ENCODE results near the gene DAGLB. TPM values are rescaled to one million over a fixed set of nuclear protein-coding genes. Genes with fewer than 3 reads are reported as not detected.
A peak's percentile ranks its signal among the peaks of the same experiment; 100 is the strongest.

The DAGLB gene
- total and polyA plus RNA-seq, 7 experiments from 2014 or later: 10.5 to 44.3 (median 37.7) TPM

DNA sequence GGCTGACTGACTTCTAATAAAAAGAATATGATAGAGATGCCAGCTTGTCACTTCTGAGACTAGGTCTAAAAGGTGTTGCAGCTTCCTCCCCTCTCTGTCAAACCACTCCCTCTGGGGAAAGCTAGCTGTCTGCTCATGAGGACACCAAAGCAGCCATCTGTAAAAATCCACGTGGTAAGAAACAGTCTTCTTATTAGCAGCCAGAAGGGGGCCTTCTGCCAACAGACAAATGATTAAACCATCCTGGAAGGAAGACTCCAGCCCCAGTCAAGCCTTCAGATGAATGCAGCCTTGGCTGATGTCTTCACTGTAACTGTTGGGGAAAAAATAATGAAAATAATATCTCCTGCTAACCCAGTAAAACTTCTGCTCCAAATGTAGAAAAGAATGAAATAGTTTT is 41.9 kb upstream of the DAGLB start:
- H3K27me3 Mint-ChIP-seq: peaks cover 0 to 10% (median 0%) of the 10 kb centered on the region in 5 donors
- POLR2A ChIA-PET: no interaction called here
- H3K27ac Mint-ChIP-seq: no peak overlapping the region
- ATAC-seq (no peak), DNase-seq (no peak)
- no peaks in the 10 kb centered on the region for H3K9me3 Mint-ChIP-seq
- Histone ChIP-seq H3K4me1 (ENCODE audit: control insufficient read depth in 2 of 2, insufficient read depth in 2 of 2, low read length in 2 of 2) (peaks cover 0 to 3% of the 10 kb centered on the region in 2 donors), H3K27ac (ENCODE audit: low read depth, low read length) (no peak overlapping the region), H3K4me3 (ENCODE audit: low read length) (no peak overlapping the region), H3K9me3 (ENCODE audit: control insufficient read depth in 2 of 3, low read length in 3 of 3) (no peaks in the 10 kb centered on the region), H3K27me3 (ENCODE audit: control insufficient read depth in 2 of 2, insufficient read depth in 2 of 2, low read length in 2 of 2) (no peaks in the 10 kb centered on the region), H3K36me3 (ENCODE audit: control insufficient read depth in 2 of 3, insufficient read depth in 3 of 3, low read length in 3 of 3) (no peaks in the 10 kb centered on the region)
- H3K4me1 Mint-ChIP-seq: peaks cover 2 to 7% (median 3%) of the 10 kb centered on the region in 7 donors
- CTCF ChIA-PET: no interaction called here
- no peak overlapping the region for H3K4me3 Mint-ChIP-seq
- intact Hi-C loops (cut with micrococcal nuclease): loop anchor here in 1 of 2 donors (2.0 kb wide), 1 partner anchor 15 kb away; no protein-coding TSS in a partner anchor
- H3K36me3 Mint-ChIP-seq: no peaks in the 10 kb centered on the region

GRCh38 chr7:6487184-6487545 is 39.4 kb upstream of the DAGLB start:
- peaks cover 6 to 21% (median 17%) of the 10 kb centered on the region in 7 donors for H3K4me1 Mint-ChIP-seq
- intact Hi-C loops (cut with micrococcal nuclease): no loop called here
- no peak overlapping the region for H3K27ac Mint-ChIP-seq
- peak overlapping the region in 1 of 10 donors; percentile 38 for H3K4me3 Mint-ChIP-seq
- Histone ChIP-seq H3K4me3 (ENCODE audit: low read length) (no peak overlapping the region), H3K27me3 (ENCODE audit: control insufficient read depth in 2 of 2, insufficient read depth in 2 of 2, low read length in 2 of 2) (no peaks in the 10 kb centered on the region), H3K27ac (ENCODE audit: low read depth, low read length) (no peak overlapping the region), H3K9me3 (ENCODE audit: control insufficient read depth in 2 of 3, low read length in 3 of 3) (no peaks in the 10 kb centered on the region), H3K36me3 (ENCODE audit: control insufficient read depth in 2 of 3, insufficient read depth in 3 of 3, low read length in 3 of 3) (peaks cover 0 to 4% (median 0%) of the 10 kb centered on the region in 3 experiments), H3K4me1 (ENCODE audit: control insufficient read depth in 2 of 2, insufficient read depth in 2 of 2, low read length in 2 of 2) (peaks cover 10 to 16% of the 10 kb centered on the region in 2 donors)
- DNase-seq: no peak
- H3K36me3 Mint-ChIP-seq: peaks cover 0 to 3% (median 0%) of the 10 kb centered on the region in 5 donors
- H3K27me3 Mint-ChIP-seq: peaks cover 0 to 8% (median 0%) of the 10 kb centered on the region in 5 donors
- POLR2A ChIA-PET: no interaction called here
- H3K9me3 Mint-ChIP-seq: no peaks in the 10 kb centered on the region
- no peak for ATAC-seq
- CTCF ChIA-PET: no interaction called here

DNA sequence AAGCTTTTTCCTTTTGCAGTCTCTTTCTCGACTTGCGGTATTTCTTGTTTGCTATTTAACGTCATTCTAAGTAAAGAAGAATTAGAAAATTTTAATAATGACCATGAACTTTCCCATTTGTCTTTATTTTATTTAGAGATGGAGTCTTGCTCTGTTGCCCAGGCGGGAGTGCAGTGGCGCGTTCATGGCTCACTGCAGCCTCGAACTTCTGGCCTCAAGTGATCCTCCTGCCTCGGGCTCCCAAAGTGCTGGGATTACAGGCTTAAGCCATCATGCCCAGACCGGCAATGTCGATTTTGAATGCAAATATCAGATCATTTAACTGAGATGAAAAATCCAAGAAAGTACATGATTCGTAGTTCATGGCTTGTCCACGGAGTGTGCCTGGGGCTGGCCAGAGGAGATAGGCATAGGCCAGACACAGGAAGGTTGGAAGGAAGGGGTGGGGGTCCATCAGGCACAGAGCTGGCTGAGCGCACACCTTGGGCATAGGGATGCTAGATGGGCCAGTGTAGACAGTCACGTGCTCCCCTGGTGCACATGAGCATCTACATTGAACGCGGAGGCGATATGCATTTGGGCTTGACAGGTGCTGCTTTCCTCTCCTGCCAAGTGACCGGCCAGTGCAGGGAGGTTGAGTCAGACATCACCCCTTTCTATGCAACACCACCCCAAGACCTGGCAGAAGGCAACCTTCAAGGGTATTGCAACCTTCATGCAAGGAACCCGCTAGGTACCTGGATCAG is 38.9 kb upstream of the DAGLB start:
- no peak overlapping the region for H3K27ac ChIP-seq (ENCODE audit: low read depth, low read length)
- Mint-ChIP-seq H3K4me3 (peak overlapping the region in 2 of 10 donors; percentile 14 to 38), H3K36me3 (peaks cover 0 to 3% (median 0%) of the 10 kb centered on the region in 5 donors), H3K27ac (peak overlapping the region in 1 of 9 donors; percentile 61), H3K27me3 (peaks cover 0 to 5% (median 0%) of the 10 kb centered on the region in 5 donors), H3K4me1 (peaks cover 7 to 27% (median 21%) of the 10 kb centered on the region in 7 donors), H3K9me3 (no peaks in the 10 kb centered on the region)
- no peak for DNase-seq
- peaks cover 15 to 19% of the 10 kb centered on the region in 2 donors for H3K4me1 ChIP-seq (ENCODE audit: control insufficient read depth in 2 of 2, insufficient read depth in 2 of 2, low read length in 2 of 2)
- peaks cover 0 to 4% (median 0%) of the 10 kb centered on the region in 3 experiments for H3K36me3 ChIP-seq (ENCODE audit: control insufficient read depth in 2 of 3, insufficient read depth in 3 of 3, low read length in 3 of 3)
- ATAC-seq: no peak
- CTCF ChIA-PET: no interaction called here
- no peaks in the 10 kb centered on the region for H3K9me3 ChIP-seq (ENCODE audit: control insufficient read depth in 2 of 3, low read length in 3 of 3)
- H3K4me3 ChIP-seq (ENCODE audit: low read length): no peak overlapping the region
- intact Hi-C loops (cut with micrococcal nuclease): no loop called here
- H3K27me3 ChIP-seq (ENCODE audit: control insufficient read depth in 2 of 2, insufficient read depth in 2 of 2, low read length in 2 of 2): no peaks in the 10 kb centered on the region
- POLR2A ChIA-PET: no interaction called here

GRCh38 chr7:6482743-6483119 is 35.0 kb upstream of the DAGLB start:
- Histone ChIP-seq H3K27ac (ENCODE audit: low read depth, low read length) (peak overlapping the region; percentile 79), H3K36me3 (ENCODE audit: control insufficient read depth in 2 of 3, insufficient read depth in 3 of 3, low read length in 3 of 3) (peaks cover 0 to 10% (median 0%) of the 10 kb centered on the region in 3 experiments), H3K9me3 (ENCODE audit: control insufficient read depth in 2 of 3, low read length in 3 of 3) (no peaks in the 10 kb centered on the region), H3K27me3 (ENCODE audit: control insufficient read depth in 2 of 2, insufficient read depth in 2 of 2, low read length in 2 of 2) (no peaks in the 10 kb centered on the region), H3K4me1 (ENCODE audit: control insufficient read depth in 2 of 2, insufficient read depth in 2 of 2, low read length in 2 of 2) (peaks cover 23 to 26% of the 10 kb centered on the region in 2 donors), H3K4me3 (ENCODE audit: low read length) (peak overlapping the region; percentile 79)
- DNase-seq (no peak), ATAC-seq (no peak)
- peaks cover 39 to 65% (median 54%) of the 10 kb centered on the region in 7 donors for H3K4me1 Mint-ChIP-seq
- POLR2A ChIA-PET: no interaction called here
- H3K4me3 Mint-ChIP-seq: peak overlapping the region; percentile 89 to 98 (median 96)
- peak overlapping the region; percentile 83 to 98 (median 94) for H3K27ac Mint-ChIP-seq
- intact Hi-C loops (cut with micrococcal nuclease): no loop called here
- H3K9me3 Mint-ChIP-seq: no peaks in the 10 kb centered on the region
- H3K36me3 Mint-ChIP-seq: peaks cover 0 to 14% (median 3%) of the 10 kb centered on the region in 5 donors
- H3K27me3 Mint-ChIP-seq: no peaks in the 10 kb centered on the region
- CTCF ChIA-PET: no interaction called here

GRCh38 chr7:6482307-6482706 is 34.6 kb upstream of the DAGLB start:
- Mint-ChIP-seq H3K36me3 (peaks cover 0 to 14% (median 3%) of the 10 kb centered on the region in 5 donors), H3K27me3 (no peaks in the 10 kb centered on the region), H3K4me3 (peak overlapping the region; percentile 89 to 98 (median 96)), H3K27ac (peak overlapping the region in 6 of 9 donors; percentile 36 to 96 (median 68)), H3K9me3 (no peaks in the 10 kb centered on the region), H3K4me1 (peaks cover 43 to 69% (median 58%) of the 10 kb centered on the region in 7 donors)
- no peaks in the 10 kb centered on the region for H3K27me3 ChIP-seq (ENCODE audit: control insufficient read depth in 2 of 2, insufficient read depth in 2 of 2, low read length in 2 of 2)
- intact Hi-C loops (cut with micrococcal nuclease): no loop called here
- peak overlapping the region; percentile 79 for H3K4me3 ChIP-seq (ENCODE audit: low read length)
- DNase-seq: no peak
- H3K9me3 ChIP-seq (ENCODE audit: control insufficient read depth in 2 of 3, low read length in 3 of 3): no peaks in the 10 kb centered on the region
- ChIA-PET POLR2A (interaction anchor here (0.7 kb wide), 1 partner anchor 66 kb away, joined by 3 read pairs; no protein-coding TSS in a partner anchor), CTCF (no interaction called here)
- peaks cover 0 to 10% (median 0%) of the 10 kb centered on the region in 3 experiments for H3K36me3 ChIP-seq (ENCODE audit: control insufficient read depth in 2 of 3, insufficient read depth in 3 of 3, low read length in 3 of 3)
- no peak for ATAC-seq
- H3K27ac ChIP-seq (ENCODE audit: low read depth, low read length): peak overlapping the region; percentile 33
- H3K4me1 ChIP-seq (ENCODE audit: control insufficient read depth in 2 of 2, insufficient read depth in 2 of 2, low read length in 2 of 2): peaks cover 23 to 26% of the 10 kb centered on the region in 2 donors

GRCh38 chr7:6481445-6481844 is 33.7 kb upstream of the DAGLB start:
- Histone ChIP-seq H3K4me3 (ENCODE audit: low read length) (no peak overlapping the region), H3K27ac (ENCODE audit: low read depth, low read length) (no peak overlapping the region), H3K4me1 (ENCODE audit: control insufficient read depth in 2 of 2, insufficient read depth in 2 of 2, low read length in 2 of 2) (peaks cover 23 to 26% of the 10 kb centered on the region in 2 donors), H3K9me3 (ENCODE audit: control insufficient read depth in 2 of 3, low read length in 3 of 3) (no peaks in the 10 kb centered on the region), H3K27me3 (ENCODE audit: control insufficient read depth in 2 of 2, insufficient read depth in 2 of 2, low read length in 2 of 2) (no peaks in the 10 kb centered on the region), H3K36me3 (ENCODE audit: control insufficient read depth in 2 of 3, insufficient read depth in 3 of 3, low read length in 3 of 3) (peaks cover 0 to 14% (median 0%) of the 10 kb centered on the region in 3 experiments)
- DNase-seq (no peak), ATAC-seq (no peak)
- Mint-ChIP-seq H3K4me1 (peaks cover 49 to 78% (median 66%) of the 10 kb centered on the region in 7 donors), H3K27ac (peak overlapping the region in 5 of 9 donors; percentile 23 to 53 (median 28)), H3K4me3 (peak overlapping the region; percentile 42 to 98 (median 67)), H3K36me3 (peaks cover 0 to 14% (median 3%) of the 10 kb centered on the region in 5 donors), H3K27me3 (no peaks in the 10 kb centered on the region), H3K9me3 (no peaks in the 10 kb centered on the region)
- ChIA-PET POLR2A (interaction anchor here (0.7 kb wide), 1 partner anchor 67 kb away, joined by 3 read pairs; no protein-coding TSS in a partner anchor), CTCF (no interaction called here)
- intact Hi-C loops (cut with micrococcal nuclease): no loop called here
